ENCODE measurements around the gene SERPINF2. TPM values are rescaled to one million over a fixed set of nuclear protein-coding genes. Genes with fewer than 3 reads are reported as not detected.

SERPINF2 gene
- total and polyA plus RNA-seq, 12 donors, result 0.18 to 2.8 (median 0.76) TPM; not detected in 2

- Histone ChIP-seq H3K9me3 (no peaks in the 10 kb centered on the region), H3K4me1 (peaks cover 9 to 82% (median 38%) of the 10 kb centered on the region in 9 donors), H3K27ac (peak overlapping the region in 1 of 10 donors; percentile 31), H3K4me3 (no peak overlapping the region), H3K27me3 (no peaks in the 10 kb centered on the region), H3K36me3 (peaks cover 0 to 58% (median 2%) of the 10 kb centered on the region in 9 donors)
- TF ChIP-seq CTCF (IDR thresholded peaks at IDR 0.05), result no peak
- no peak for ATAC-seq
- intact Hi-C loops (cut with DNase I), result loop anchor here in 5 of 10 donors (5.0 to 10.0 kb wide), 5 partner anchors 56 to 318 kb away; partner anchors contain the start of genes OVCA2 (in 2 of the 5), DPH1 (in 1 of the 5) and RTN4RL1 (in 1 of the 5)
- no peak for DNase-seq
- WGBS, 2 donors, result 82 to 87% methylated on average over 18 of the region's 18 CpGs
These were observed 15.9 kb upstream of the SERPINF2 start for GRCh38 chr17:1726626-1727257.

GRCh38 chr17:1727258-1727789, 15.3 kb upstream of the SERPINF2 start:
- ATAC-seq, result no peak
- Histone ChIP-seq H3K27ac (peak overlapping the region in 1 of 10 donors; percentile 31), H3K4me1 (peaks cover 9 to 79% (median 38%) of the 10 kb centered on the region in 9 donors), H3K27me3 (no peaks in the 10 kb centered on the region), H3K36me3 (peaks cover 0 to 64% (median 2%) of the 10 kb centered on the region in 9 donors), H3K4me3 (no peak overlapping the region), H3K9me3 (no peaks in the 10 kb centered on the region)
- no peak for DNase-seq
- WGBS, 2 donors, result 90 to 93% methylated on average over 21 of the region's 21 CpGs
- no peak for TF ChIP-seq CTCF (IDR thresholded peaks at IDR 0.05)
- intact Hi-C loops (cut with DNase I), result loop anchor here in 5 of 10 donors (5.0 to 10.0 kb wide), 5 partner anchors 55 to 317 kb away; partner anchors contain the start of genes OVCA2 (in 2 of the 5), DPH1 (in 1 of the 5) and RTN4RL1 (in 1 of the 5)

- WGBS, 2 donors, result 90 to 93% methylated on average over 28 of the region's 28 CpGs
- Histone ChIP-seq H3K27ac (peak overlapping the region in 2 of 10 donors; percentile 13 to 31), H3K36me3 (peaks cover 0 to 71% (median 2%) of the 10 kb centered on the region in 9 donors), H3K27me3 (no peaks in the 10 kb centered on the region), H3K4me1 (peaks cover 9 to 72% (median 38%) of the 10 kb centered on the region in 9 donors), H3K4me3 (no peak overlapping the region), H3K9me3 (no peaks in the 10 kb centered on the region)
- no peak for TF ChIP-seq CTCF (IDR thresholded peaks at IDR 0.05)
- intact Hi-C loops (cut with DNase I), result loop anchor here in 5 of 10 donors (5.0 to 10.0 kb wide), 5 partner anchors 54 to 317 kb away; partner anchors contain the start of genes OVCA2 (in 2 of the 5), DPH1 (in 1 of the 5) and RTN4RL1 (in 1 of the 5)
- ATAC-seq (no peak), DNase-seq (no peak)
These were observed 14.6 kb upstream of the SERPINF2 start for GRCh38 chr17:1727876-1728630.

GRCh38 chr17:1729966-1730325, 12.7 kb upstream of the SERPINF2 start:
- WGBS, 2 donors, result 59 to 65% methylated on average over 15 of the region's 15 CpGs
- Histone ChIP-seq H3K4me1 (peaks cover 0 to 60% (median 24%) of the 10 kb centered on the region in 9 donors), H3K9me3 (no peaks in the 10 kb centered on the region), H3K27ac (peak overlapping the region; percentile 51 to 93 (median 88)), H3K36me3 (peaks cover 0 to 90% (median 12%) of the 10 kb centered on the region in 9 donors), H3K4me3 (peak overlapping the region in 7 of 10 donors; percentile 4 to 36 (median 22)), H3K27me3 (no peaks in the 10 kb centered on the region)
- intact Hi-C loops (cut with DNase I), result loop anchor here in 6 of 10 donors (5.0 to 10.0 kb wide), 5 partner anchors 52 to 315 kb away; partner anchors contain the start of genes OVCA2 (in 2 of the 6), DPH1 (in 1 of the 6) and RTN4RL1 (in 1 of the 6)
- peak in 4 of 8 donors; percentile 16 to 47 (median 26) for ATAC-seq
- TF ChIP-seq CTCF (IDR thresholded peaks at IDR 0.05), result no peak
- no peak for DNase-seq

All from heart right ventricle (tissue), 16 donors.